Natural killer cell (primary cell): Measurements from ENCODE around the gene DENND1A. TPM values are rescaled to one million over a fixed set of nuclear protein-coding genes. Genes with fewer than 3 reads are reported as not detected.

Source experiments
- ATAC-seq, 3 donors: fragments of 150-1000 bp in 2 of 3; fragments of 200-7000 bp in 1 of 3; cut with Tn5 transposase; 1 replicate in 1 of 3; 2 replicates in 2 of 3; pipeline ENCODE4 v1.10.0; 2021; ENCODE audit warnings: mild to moderate bottlenecking in 2 of 3, moderate library complexity in 2 of 3
- DNase-seq, 2 donors: peaks; one replicate each; pipeline versions ENCODE4 v3.0.0 to v3.0.0-alpha.2; 2013 to 2021; ENCODE audit warnings: mixed read lengths in 1 of 2
- H3K27ac ChIP-seq: one replicate; pipeline ENCODE4 v1.5.1; 2013; ENCODE audit warnings: mild to moderate bottlenecking, low read length
- H3K27me3 ChIP-seq: one replicate; pipeline ENCODE4 v1.6.1; 2013; ENCODE audit warnings: low read length; ENCODE audit not compliant: control insufficient read depth, insufficient read depth
- H3K36me3 ChIP-seq: one replicate; pipeline ENCODE4 v1.6.1; 2013; ENCODE audit warnings: low read length; ENCODE audit not compliant: control insufficient read depth, insufficient read depth
- H3K4me1 ChIP-seq: one replicate; pipeline ENCODE4 v1.6.1; 2013; ENCODE audit warnings: low read length; ENCODE audit not compliant: control insufficient read depth, insufficient read depth
- H3K4me3 ChIP-seq: one replicate; pipeline ENCODE4 v1.5.1; 2013; ENCODE audit warnings: low read length
- H3K9me3 ChIP-seq: one replicate; pipeline ENCODE4 v1.6.1; 2013; ENCODE audit warnings: low read length; ENCODE audit not compliant: control insufficient read depth, insufficient read depth
- H3K27ac Mint-ChIP-seq, 2 donors: one replicate each; pipeline ENCODE4 v1.8.0; 2022; ENCODE audit warnings: mild to moderate bottlenecking in 2 of 2, mixed read lengths in 2 of 2, moderate library complexity in 1 of 2
- H3K27me3 Mint-ChIP-seq, 2 donors: one replicate each; pipeline ENCODE4 v1.8.0; 2022; ENCODE audit warnings: low read depth in 2 of 2, mixed read lengths in 2 of 2
- H3K36me3 Mint-ChIP-seq: one replicate; pipeline ENCODE4 v1.8.0; 2022; ENCODE audit warnings: mixed read lengths
- H3K4me1 Mint-ChIP-seq, 2 donors: one replicate each; pipeline ENCODE4 v1.8.0; 2022; ENCODE audit warnings: mixed read lengths in 2 of 2
- H3K4me3 Mint-ChIP-seq: one replicate; pipeline ENCODE4 v1.8.0; 2022; ENCODE audit warnings: mild to moderate bottlenecking, moderate library complexity, mixed read lengths
- H3K9me3 Mint-ChIP-seq, 2 donors: one replicate each; pipeline ENCODE4 v1.8.0; 2022; ENCODE audit warnings: mixed read lengths in 2 of 2
- WGBS: methylation state at CpG from one replicate; pipeline ENCODE4 v1.1.7; 2013; ENCODE audit warnings: missing lambda C conversion rate; ENCODE audit not compliant: insufficient coverage; 5-methylcytosine and 5-hydroxymethylcytosine counted together
- intact Hi-C: fragments of 100-400 bp; cut with micrococcal nuclease; formaldehyde crosslinking; loops from one replicate; pipeline ENCODE4 v1.14.2; 2022
- total RNA-seq, 4 donors: library from RNA; stranded (reverse); fragments of 120-200 nt in 1 of 4; gene quantifications; one replicate each; pipeline versions ENCODE4 v1.2.3 to v1.2.4, GENCODE V29; 2013 to 2022
- TF ChIP-seq, protein P1 (sequence below): fragments of 200-600 bp; IDR thresholded peaks from one replicate; pipeline ENCODE4 v1.8.0; 2022; ENCODE audit warnings: antibody characterized with exemption

The DENND1A gene
- total RNA-seq, 3 donors from 2014 or later (not counting 1 experiment from before 2014, with no cell fraction given) = 27.8 to 37.6 (median 30.9) TPM

DNA sequence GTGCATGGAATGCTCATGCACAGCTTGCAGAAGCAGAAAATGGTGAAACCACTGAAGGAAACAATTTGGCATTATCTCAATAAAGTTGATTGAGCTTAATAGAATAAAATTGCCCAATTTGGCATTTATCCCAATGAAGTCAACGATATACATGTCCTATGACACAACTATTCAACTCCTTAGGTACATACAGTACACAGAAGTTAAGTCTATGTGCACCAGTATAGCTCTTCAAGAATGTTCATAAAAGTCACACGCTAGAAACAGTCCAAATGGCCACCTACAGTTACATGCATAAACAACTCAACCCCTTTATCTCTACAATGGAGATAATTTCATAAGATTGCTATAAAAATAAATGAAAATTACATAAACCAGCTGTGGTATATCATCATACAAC, 184.5 kb downstream of the DENND1A start:
- no peak overlapping the region for H3K27ac Mint-ChIP-seq
- DNase-seq (no peak), ATAC-seq (no peak)
- no peaks in the 10 kb centered on the region for H3K9me3 Mint-ChIP-seq
- Histone ChIP-seq H3K36me3 (no peaks in the 10 kb centered on the region), H3K4me1 (no peaks in the 10 kb centered on the region), H3K4me3 (no peak overlapping the region), H3K27ac (no peak overlapping the region), H3K9me3 (no peaks in the 10 kb centered on the region), H3K27me3 (no peaks in the 10 kb centered on the region)
- H3K4me3 Mint-ChIP-seq = no peak overlapping the region
- intact Hi-C loops = no loop called here
- TF ChIP-seq, protein P1, sequence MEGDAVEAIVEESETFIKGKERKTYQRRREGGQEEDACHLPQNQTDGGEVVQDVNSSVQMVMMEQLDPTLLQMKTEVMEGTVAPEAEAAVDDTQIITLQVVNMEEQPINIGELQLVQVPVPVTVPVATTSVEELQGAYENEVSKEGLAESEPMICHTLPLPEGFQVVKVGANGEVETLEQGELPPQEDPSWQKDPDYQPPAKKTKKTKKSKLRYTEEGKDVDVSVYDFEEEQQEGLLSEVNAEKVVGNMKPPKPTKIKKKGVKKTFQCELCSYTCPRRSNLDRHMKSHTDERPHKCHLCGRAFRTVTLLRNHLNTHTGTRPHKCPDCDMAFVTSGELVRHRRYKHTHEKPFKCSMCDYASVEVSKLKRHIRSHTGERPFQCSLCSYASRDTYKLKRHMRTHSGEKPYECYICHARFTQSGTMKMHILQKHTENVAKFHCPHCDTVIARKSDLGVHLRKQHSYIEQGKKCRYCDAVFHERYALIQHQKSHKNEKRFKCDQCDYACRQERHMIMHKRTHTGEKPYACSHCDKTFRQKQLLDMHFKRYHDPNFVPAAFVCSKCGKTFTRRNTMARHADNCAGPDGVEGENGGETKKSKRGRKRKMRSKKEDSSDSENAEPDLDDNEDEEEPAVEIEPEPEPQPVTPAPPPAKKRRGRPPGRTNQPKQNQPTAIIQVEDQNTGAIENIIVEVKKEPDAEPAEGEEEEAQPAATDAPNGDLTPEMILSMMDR = no peak
- peaks cover 0 to 17% of the 10 kb centered on the region in 2 donors for H3K4me1 Mint-ChIP-seq
- 90% methylated on average over 1 of the region's 2 CpGs for WGBS
- H3K36me3 Mint-ChIP-seq = no peaks in the 10 kb centered on the region
- no peaks in the 10 kb centered on the region for H3K27me3 Mint-ChIP-seq

DNA sequence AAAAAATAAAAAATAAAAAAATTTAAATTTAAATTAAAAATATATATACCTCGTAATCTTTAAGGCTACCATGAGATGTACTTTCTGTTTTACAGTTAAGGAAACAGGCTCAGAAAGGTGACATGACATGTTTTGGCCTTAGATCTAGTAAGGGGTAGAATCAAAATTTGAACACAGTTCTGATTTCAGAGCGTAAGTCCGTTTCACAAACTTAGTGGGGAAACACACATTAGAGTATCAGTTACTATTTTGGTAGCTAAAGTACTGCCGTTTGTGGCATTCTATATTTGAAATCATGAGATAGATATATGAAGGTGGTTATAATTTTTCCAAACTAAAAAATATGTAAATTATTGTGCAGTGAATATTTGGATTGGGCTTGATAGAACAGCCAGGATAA, 186.2 kb downstream of the DENND1A start:
- intact Hi-C loops = no loop called here

GRCh38 chr9:123742009-123742767, 187.7 kb downstream of the DENND1A start:
- H3K9me3 ChIP-seq = no peaks in the 10 kb centered on the region
- H3K4me1 ChIP-seq = no peaks in the 10 kb centered on the region
- H3K27ac Mint-ChIP-seq = no peak overlapping the region
- WGBS = 99% methylated on average over 7 of the region's 7 CpGs
- no peaks in the 10 kb centered on the region for H3K27me3 Mint-ChIP-seq
- no peak overlapping the region for H3K4me3 ChIP-seq
- no peak overlapping the region for H3K4me3 Mint-ChIP-seq
- DNase-seq (no peak), ATAC-seq (no peak)
- no peaks in the 10 kb centered on the region for H3K36me3 ChIP-seq
- H3K4me1 Mint-ChIP-seq = peaks cover 0 to 5% of the 10 kb centered on the region in 2 donors
- intact Hi-C loops = no loop called here
- TF ChIP-seq, protein P1 = no peak
- H3K27me3 ChIP-seq = no peaks in the 10 kb centered on the region
- H3K36me3 Mint-ChIP-seq = no peaks in the 10 kb centered on the region
- no peak overlapping the region for H3K27ac ChIP-seq
- no peaks in the 10 kb centered on the region for H3K9me3 Mint-ChIP-seq

More for the DNA sequence above, 186.2 kb downstream of the DENND1A start:
- H3K36me3 Mint-ChIP-seq = no peaks in the 10 kb centered on the region
- H3K4me3 ChIP-seq = no peak overlapping the region
- H3K9me3 Mint-ChIP-seq = no peaks in the 10 kb centered on the region
- H3K4me1 Mint-ChIP-seq = peaks cover 0 to 5% of the 10 kb centered on the region in 2 donors
- TF ChIP-seq, protein P1 = no peak
- no peaks in the 10 kb centered on the region for H3K9me3 ChIP-seq
- no peak overlapping the region for H3K27ac Mint-ChIP-seq
- WGBS = 100% methylated on average over 3 of the region's 4 CpGs
- no peak for ATAC-seq
- H3K4me3 Mint-ChIP-seq = no peak overlapping the region
- no peaks in the 10 kb centered on the region for H3K27me3 Mint-ChIP-seq
- no peaks in the 10 kb centered on the region for H3K27me3 ChIP-seq
- no peak for DNase-seq
- H3K27ac ChIP-seq = no peak overlapping the region
- no peaks in the 10 kb centered on the region for H3K36me3 ChIP-seq
- H3K4me1 ChIP-seq = no peaks in the 10 kb centered on the region

- Histone ChIP-seq H3K36me3 (no peaks in the 10 kb centered on the region), H3K9me3 (no peaks in the 10 kb centered on the region), H3K4me1 (no peaks in the 10 kb centered on the region), H3K27me3 (no peaks in the 10 kb centered on the region), H3K27ac (no peak overlapping the region), H3K4me3 (no peak overlapping the region)
- no peaks in the 10 kb centered on the region for H3K27me3 Mint-ChIP-seq
- DNase-seq = no peak
- no peak overlapping the region for H3K27ac Mint-ChIP-seq
- no peaks in the 10 kb centered on the region for H3K9me3 Mint-ChIP-seq
- H3K4me3 Mint-ChIP-seq = no peak overlapping the region
- intact Hi-C loops = no loop called here
- WGBS = 100% methylated on average over 1 of the region's 3 CpGs
- no peaks in the 10 kb centered on the region for H3K36me3 Mint-ChIP-seq
- TF ChIP-seq, protein P1 = no peak
- ATAC-seq = no peak
- peaks cover 0 to 5% of the 10 kb centered on the region in 2 donors for H3K4me1 Mint-ChIP-seq
Observed at GRCh38 chr9:123741214-123741613, 188.7 kb downstream of the DENND1A start.
